Fibroblast of mammary gland (primary cell): Measurements from ENCODE around the gene PRKCB.

Experiments
- DNase-seq: peaks from one replicate; pipeline ENCODE4 v3.0.0-alpha.2; 2010; ENCODE audit warnings: low read depth
- H3K4me3 ChIP-seq: 2 replicates; pipeline ENCODE4 v1.5.1; 2011; ENCODE audit warnings: low read depth, mild to moderate bottlenecking, low read length, moderate library complexity; ENCODE audit not compliant: control insufficient read depth
- CTCF ChIP-seq: conservative IDR thresholded peaks from 2 replicates; pipeline ENCODE4 v1.5.1; 2011; ENCODE audit warnings: low read depth, low read length, inconsistent platforms; ENCODE audit not compliant: control insufficient read depth, insufficient read depth

PRKCB gene

GRCh38 chr16:24170407-24170806 lies 334.6 kb downstream of the PRKCB start:
- no peak overlapping the region for H3K4me3 ChIP-seq
- TF ChIP-seq CTCF: no peak
- no peak for DNase-seq

- no peak for DNase-seq
- TF ChIP-seq CTCF: no peak
- no peak overlapping the region for H3K4me3 ChIP-seq
These were observed 338.7 kb downstream of the PRKCB start for GRCh38 chr16:24174504-24174903.

GRCh38 chr16:24174957-24175356 lies 339.2 kb downstream of the PRKCB start:
- no peak for DNase-seq
- TF ChIP-seq CTCF: no peak

GRCh38 chr16:24178496-24178895 lies 342.7 kb downstream of the PRKCB start:
- no peak for TF ChIP-seq CTCF
- H3K4me3 ChIP-seq: no peak overlapping the region
- no peak for DNase-seq

More at GRCh38 chr16:24174957-24175356, 339.2 kb downstream of the PRKCB start:
- no peak overlapping the region for H3K4me3 ChIP-seq

GRCh38 chr16:24180451-24180850 lies 344.7 kb downstream of the PRKCB start:
- H3K4me3 ChIP-seq: no peak overlapping the region
- no peak for DNase-seq
- no peak for TF ChIP-seq CTCF

GRCh38 chr16:24188021-24188542 lies 352.3 kb downstream of the PRKCB start:
- H3K4me3 ChIP-seq: no peak overlapping the region
- no peak for DNase-seq
- no peak for TF ChIP-seq CTCF
